Activated CD4-positive, CD25-positive, alpha-beta regulatory T cell treated with anti-CD3 and anti-CD28 coated beads, Interleukin-2, amount 50 U/mL, for 16 hours (primary cell): ENCODE results near the gene ZNF384.

Source experiments
- DNase-seq: peaks from one replicate; pipeline ENCODE4 v3.0.0-alpha.2; 2020; ENCODE audit warnings: low read depth, low spot score

ZNF384 gene

GRCh38 chr12:6653987-6654386, 35.2 kb downstream of the ZNF384 start:
- DNase-seq, result no peak

GRCh38 chr12:6653342-6653741, 35.8 kb downstream of the ZNF384 start:
- no peak for DNase-seq

GRCh38 chr12:6652391-6652790, 36.8 kb downstream of the ZNF384 start:
- no peak for DNase-seq

GRCh38 chr12:6650832-6651231, 38.3 kb downstream of the ZNF384 start:
- no peak for DNase-seq

- DNase-seq, result no peak
These were observed 42.0 kb downstream of the ZNF384 start, which contains the start of gene ACRBP for GRCh38 chr12:6647083-6647604. ACRBP (minus strand) TSS chr12:6647432; CDS start chr12:6647366, 66 bp downstream.

GRCh38 chr12:6646276-6647082, 42.7 kb downstream of the ZNF384 start:
- no peak for DNase-seq

- no peak for DNase-seq
These were observed 44.3 kb downstream of the ZNF384 start for GRCh38 chr12:6644903-6645302.

- no peak for DNase-seq
These were observed 44.9 kb downstream of the ZNF384 start for GRCh38 chr12:6644257-6644596.

- no peak for DNase-seq
These were observed 45.5 kb downstream of the ZNF384 start for GRCh38 chr12:6643569-6644256.

GRCh38 chr12:6641131-6641530, 48.0 kb downstream of the ZNF384 start:
- DNase-seq, result no peak

- DNase-seq, result no peak
These were observed 48.7 kb downstream of the ZNF384 start for GRCh38 chr12:6640497-6640896.

- DNase-seq, result no peak
These were observed 49.9 kb downstream of the ZNF384 start for GRCh38 chr12:6639151-6639801.

GRCh38 chr12:6638305-6638704, 50.9 kb downstream of the ZNF384 start:
- DNase-seq, result no peak

- DNase-seq, result no peak
These were observed 53.2 kb downstream of the ZNF384 start, which contains the start of gene LPAR5 for GRCh38 chr12:6635856-6636531. LPAR5 (minus strand) TSS chr12:6635959; CDS start chr12:6621248, 14,711 bp downstream.

- DNase-seq, result no peak
These were observed 53.8 kb downstream of the ZNF384 start for GRCh38 chr12:6635375-6635855.

- no peak for DNase-seq
These were observed 56.9 kb downstream of the ZNF384 start for GRCh38 chr12:6632026-6632983.

- no peak for DNase-seq
These were observed 57.6 kb downstream of the ZNF384 start for GRCh38 chr12:6631549-6631961.

GRCh38 chr12:6630736-6631135, 58.4 kb downstream of the ZNF384 start:
- no peak for DNase-seq

GRCh38 chr12:6627616-6628015, 61.6 kb downstream of the ZNF384 start:
- no peak for DNase-seq

GRCh38 chr12:6626654-6627283, 62.4 kb downstream of the ZNF384 start:
- DNase-seq, result no peak
